CD4-positive, alpha-beta T cell treated with Interferon gamma for 1 hour (primary cell): Measurements from ENCODE around the gene ACAD11.
"Not testable (repeated sequence)": the region's sequence is repeated elsewhere in the genome, so short reads cannot be mapped to it uniquely, and the experiment has no call there.

Source experiments
- DNase-seq: peaks from one replicate; pipeline ENCODE4 v3.0.0-alpha.2; 2020

ACAD11 gene

DNA sequence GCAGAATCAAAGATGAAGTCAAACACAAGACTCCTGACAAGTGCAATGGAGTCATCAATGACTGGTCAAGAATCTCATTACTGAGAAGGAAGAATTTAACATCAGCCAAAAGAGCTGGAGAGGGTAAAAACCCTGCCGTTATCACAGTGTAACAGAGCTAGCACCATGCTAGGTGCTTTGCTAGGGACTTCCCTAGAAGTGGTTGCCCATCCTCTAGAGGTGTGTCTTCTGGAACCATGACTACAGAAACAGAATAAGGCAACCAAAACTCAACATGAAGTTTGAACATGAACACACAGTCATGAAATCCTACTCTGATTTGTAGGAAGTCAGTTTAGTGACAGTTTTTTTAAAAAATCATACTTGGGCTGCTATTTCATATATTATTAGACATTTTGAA is 9.5 kb downstream of the ACAD11 start:
- no peak for DNase-seq

DNA sequence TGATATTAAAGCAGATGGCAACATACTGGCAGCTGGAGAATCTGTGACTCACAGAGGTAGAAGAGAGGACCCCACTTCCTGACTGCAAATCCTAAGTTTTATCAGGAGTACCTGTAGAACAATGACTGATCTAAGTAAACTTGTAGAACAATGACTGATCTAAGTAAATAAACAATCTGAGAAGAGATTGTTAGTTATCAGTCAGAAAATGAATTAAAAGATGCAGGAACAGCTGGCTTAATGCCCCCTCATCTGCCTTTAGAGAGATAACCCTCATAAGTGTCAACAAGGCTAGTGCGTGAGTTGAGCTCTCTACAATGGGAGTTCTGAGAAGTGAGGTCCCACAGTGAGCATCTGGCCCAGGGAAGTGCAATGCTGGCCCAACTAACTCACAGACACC is 14.6 kb downstream of the ACAD11 start:
- no peak for DNase-seq

DNA sequence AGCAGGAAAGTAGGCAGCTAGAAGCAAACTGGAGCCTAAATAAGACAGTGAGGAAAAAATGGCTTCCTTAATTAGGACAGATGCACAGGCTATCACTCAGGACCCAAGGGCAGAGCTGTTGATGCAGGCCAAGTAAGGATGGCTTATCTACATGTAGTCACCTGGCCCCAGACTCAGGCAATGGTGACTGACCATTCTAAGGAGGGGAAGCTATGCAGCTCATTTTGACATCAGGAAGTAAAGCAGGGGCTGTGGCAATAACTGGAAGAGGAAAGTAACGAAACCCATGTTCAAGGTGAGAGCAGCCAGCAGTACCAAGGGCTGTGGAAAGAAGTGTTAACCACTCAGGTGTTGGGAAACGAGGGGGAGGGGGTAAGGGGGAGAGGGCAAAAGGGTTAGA is 16.2 kb downstream of the ACAD11 start:
- no peak for DNase-seq

GRCh38 chr3:132642539-132642847 is 17.1 kb downstream of the ACAD11 start:
- DNase-seq: no peak

GRCh38 chr3:132641837-132642538 is 17.6 kb downstream of the ACAD11 start:
- DNase-seq: no peak

DNA sequence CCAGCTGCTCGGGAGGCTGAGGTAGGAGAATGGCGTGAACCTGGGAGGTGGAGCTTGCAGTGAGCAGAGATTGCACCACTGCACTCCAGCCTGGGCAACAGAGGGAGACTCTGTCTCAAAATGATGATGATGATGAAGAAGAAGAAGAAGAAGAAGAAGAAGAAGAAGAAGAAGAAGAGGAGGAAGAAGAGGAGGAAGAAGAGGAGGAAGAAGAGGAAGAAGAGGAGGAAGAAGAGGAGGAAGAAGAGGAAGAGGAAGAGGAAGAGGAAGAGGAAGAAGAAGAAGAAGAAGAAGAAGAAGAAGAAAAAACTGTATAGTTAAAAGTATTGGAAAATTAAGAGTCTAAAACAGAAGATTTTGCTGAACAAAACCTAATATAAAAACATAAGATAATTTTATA is 18.2 kb downstream of the ACAD11 start:
- DNase-seq: not testable (repeated sequence)

DNA sequence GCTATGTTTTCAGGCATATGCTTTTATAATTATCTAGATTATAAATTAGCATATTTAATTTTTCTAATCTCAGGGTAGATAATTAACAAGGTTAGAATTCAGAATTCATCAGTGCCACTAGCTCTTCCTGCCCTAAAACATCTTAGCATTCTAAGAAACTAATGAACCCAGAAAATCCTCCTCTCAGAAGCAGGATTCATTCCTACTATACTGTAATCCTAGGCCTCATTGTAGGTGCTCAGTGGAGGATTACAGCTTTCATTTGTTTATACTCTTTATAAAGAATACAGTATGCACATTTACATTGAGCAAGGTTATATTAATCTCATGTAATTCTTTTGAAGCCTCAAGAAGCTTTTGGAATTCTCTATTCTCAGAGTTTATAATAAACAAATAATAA is 20.9 kb downstream of the ACAD11 start:
- DNase-seq: no peak

GRCh38 chr3:132637590-132637989 is 22.0 kb downstream of the ACAD11 start:
- no peak for DNase-seq

DNA sequence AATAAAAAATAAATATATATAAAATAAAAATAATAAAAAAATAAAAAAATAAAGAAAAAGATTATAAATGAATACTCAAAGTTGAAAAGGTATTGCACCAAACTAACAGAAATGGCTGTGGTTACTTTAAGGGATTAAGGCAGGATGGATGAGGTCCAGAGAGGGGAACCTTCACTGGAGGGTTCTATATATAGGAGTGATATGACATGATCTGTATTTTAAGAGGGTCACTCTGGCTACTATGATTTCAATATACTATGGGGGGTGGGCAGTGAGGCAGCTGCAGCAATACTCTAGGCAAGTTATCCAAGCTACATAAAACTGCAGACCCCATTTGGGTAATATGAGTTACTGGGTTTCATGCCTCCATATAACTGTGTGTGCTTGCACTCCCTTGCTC is 24.6 kb downstream of the ACAD11 start:
- no peak for DNase-seq

GRCh38 chr3:132630612-132631011 is 29.0 kb downstream of the ACAD11 start:
- DNase-seq: no peak

- no peak for DNase-seq
Measured at GRCh38 chr3:132629928-132630327, 29.7 kb downstream of the ACAD11 start.

DNA sequence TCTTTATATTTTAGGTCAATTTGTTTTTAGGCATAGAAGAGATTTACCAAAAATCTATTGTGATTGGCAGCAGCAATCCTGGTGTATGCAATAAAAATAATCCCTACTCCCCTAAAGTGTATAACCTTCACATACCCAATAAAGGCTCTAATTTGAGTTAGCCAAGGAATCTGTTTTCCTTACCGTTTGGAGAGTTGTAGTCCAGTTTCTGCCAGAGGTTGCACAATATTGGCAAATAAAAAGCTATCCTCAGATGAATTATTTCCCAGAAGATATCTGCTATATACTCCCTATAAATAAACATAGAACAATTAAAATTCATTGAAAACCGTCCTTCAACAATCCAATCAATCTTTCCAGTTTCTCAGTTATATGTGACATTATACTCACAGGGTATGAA is 31.5 kb downstream of the ACAD11 start:
- DNase-seq: no peak

DNA sequence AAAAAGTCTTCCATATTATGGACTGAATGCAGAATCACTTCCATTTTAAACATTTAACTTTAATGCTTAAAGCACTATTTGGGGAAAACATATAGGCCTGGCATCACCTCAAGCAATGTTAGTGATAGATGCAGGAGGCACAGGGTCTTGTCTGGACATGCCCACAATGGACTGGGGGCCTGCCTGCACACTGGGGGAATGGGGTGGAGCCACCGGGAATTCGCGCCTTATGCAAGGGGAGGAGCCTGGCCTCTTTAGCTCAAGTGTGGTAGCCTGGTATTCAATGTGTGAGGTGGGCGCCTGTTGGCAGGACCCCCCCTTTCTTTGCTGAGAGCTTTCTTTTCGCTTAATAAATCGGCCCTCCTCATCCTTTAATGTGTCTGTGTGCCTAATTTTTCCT is 32.7 kb downstream of the ACAD11 start:
- DNase-seq: no peak

GRCh38 chr3:132625613-132626012 is 34.0 kb downstream of the ACAD11 start:
- DNase-seq: no peak

DNA sequence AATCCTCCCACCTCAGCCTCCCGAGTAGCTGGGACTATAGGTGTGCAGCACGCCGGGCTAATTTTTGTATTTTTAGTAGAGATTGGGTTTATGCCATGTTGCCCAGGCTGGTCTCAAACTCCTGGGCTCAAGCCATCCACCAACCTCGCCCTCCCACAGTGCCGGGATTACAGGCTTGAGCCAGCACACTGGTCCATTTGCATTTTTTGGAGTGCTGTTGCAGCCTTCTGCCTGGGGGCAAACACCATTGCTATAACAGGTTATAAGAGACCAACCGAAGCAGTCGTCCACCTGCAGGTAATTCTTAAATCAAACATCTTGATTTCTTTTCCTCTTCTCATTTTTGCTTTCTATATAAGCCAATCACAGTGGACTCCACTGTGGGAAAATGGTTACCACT is 34.8 kb downstream of the ACAD11 start:
- DNase-seq: no peak

GRCh38 chr3:132623646-132624045 is 36.0 kb downstream of the ACAD11 start:
- no peak for DNase-seq

GRCh38 chr3:132622761-132623160 is 36.8 kb downstream of the ACAD11 start:
- DNase-seq: no peak

DNA sequence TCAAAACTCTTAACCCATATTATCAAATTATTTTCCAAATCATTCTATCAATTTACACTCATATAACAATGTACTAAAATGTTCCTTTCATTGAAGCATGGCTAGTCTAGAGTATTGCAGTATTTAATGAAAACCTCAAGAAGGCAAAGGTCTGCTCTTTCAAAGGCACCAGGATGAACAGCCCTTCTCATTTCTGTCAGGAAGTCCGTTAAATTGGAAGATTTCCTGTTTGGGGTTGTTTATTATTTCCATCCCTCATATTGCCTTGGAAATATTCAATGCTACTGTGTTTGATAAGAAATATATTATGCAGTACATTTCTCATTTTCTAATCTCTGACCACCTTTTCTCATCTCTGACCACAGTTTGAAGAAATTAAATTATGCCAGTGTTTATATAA is 37.5 kb downstream of the ACAD11 start:
- DNase-seq: no peak

GRCh38 chr3:132616780-132617179 is 42.8 kb downstream of the ACAD11 start:
- no peak for DNase-seq

GRCh38 chr3:132615881-132616280 is 43.7 kb downstream of the ACAD11 start:
- DNase-seq: no peak

DNA sequence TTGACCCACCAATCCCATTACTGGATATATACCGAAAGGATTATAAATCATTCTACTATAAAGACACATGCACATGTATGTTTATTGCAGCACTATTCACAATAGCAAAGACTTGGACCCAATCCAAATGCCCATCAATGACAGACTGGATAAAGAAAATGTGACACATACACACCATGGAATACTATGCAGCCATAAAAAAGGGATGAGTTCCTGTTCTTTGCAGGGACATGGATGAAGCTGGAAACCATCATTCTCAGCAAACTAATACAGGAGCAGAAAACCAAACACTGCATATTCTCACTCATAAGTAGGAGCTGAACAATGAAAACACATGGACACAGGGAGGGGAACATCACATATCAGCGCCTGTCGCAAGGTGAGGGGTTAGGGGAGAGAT is 44.3 kb downstream of the ACAD11 start:
- not testable (repeated sequence) for DNase-seq

DNA sequence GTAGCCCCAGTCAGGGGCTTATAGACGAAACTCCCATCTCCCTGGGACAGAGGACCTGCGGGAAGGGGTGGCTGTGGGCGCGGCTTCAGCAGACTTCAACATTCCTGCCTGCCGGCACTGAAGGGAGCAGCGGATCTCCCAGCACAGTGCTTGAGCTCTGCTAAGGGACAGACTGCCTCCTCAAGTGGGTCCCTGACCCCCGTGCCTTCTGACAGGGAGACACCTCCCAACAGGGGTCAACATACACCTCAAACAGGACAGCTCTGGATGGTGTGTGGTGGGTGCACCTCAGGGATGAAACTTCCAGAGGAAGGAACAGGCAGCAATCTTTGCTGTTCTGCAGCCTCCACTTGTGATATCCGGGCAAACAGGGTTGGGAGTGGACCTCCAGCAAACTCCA is 53.0 kb downstream of the ACAD11 start:
- not testable (repeated sequence) for DNase-seq

DNA sequence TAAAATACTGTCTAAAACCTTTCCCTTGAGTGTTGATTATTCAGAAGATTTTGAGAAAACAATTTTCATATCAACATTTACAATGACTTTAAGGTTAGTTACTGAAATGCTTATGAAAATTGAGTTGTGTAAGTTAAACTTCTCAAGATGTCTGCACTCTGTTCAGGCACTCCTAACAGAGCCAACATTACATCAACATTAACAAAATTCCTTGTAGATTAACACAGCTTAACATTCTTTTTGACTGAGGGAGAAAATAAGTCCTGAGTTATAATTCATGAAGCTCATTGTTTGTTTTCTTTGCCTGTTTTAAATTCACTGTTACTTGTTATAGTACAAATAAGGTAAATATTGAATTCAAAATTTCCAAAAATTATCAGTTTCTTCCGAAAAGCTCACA is 53.5 kb downstream of the ACAD11 start:
- no peak for DNase-seq

DNA sequence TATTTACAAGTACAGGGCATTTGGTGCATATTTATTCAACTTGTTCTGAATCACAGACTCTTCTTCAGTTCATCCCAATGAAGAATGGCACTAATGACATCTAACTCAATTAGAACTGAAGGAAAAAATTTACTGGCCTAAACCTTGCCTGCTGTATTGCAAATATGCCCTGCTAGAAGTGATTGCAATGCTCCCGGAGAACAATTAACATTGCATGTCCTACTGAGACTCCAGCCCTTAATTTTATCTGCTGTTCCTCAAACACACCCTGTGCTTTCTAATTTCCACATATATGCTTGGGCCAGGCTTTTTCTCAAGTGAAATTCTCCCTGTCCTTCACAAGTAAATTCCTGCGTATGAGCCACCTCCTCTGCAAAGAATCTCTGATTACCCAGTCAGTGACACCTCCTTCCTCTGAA is 54.2 kb downstream of the ACAD11 start:
- no peak for DNase-seq

GRCh38 chr3:132600614-132601013 is 59.0 kb downstream of the ACAD11 start:
- DNase-seq: not testable (repeated sequence)

- DNase-seq: no peak
Measured at GRCh38 chr3:132598181-132598580, 61.4 kb downstream of the ACAD11 start.
